Measurements from ENCODE around the gene APPL2.

GRCh38 chr12:105209091-105209490, 26.9 kb downstream of the APPL2 start:
- no peak for TF ChIP-seq POLR2AphosphoS5 (IDR thresholded peaks at IDR 0.05; ENCODE audit: borderline replicate concordance, low read depth, low read length)
- no peak for TF ChIP-seq EZH2 (IDR thresholded peaks at IDR 0.05)
- TF ChIP-seq FOXP2 (optimal IDR thresholded peaks at IDR 0.05; ENCODE audit: control extremely low read depth, extremely low read length, insufficient read depth), result no peak

Measured in SK-N-MC (cell line).